ENCODE measurements around the gene LAMTOR2. TPM values are rescaled to one million over a fixed set of nuclear protein-coding genes. Genes with fewer than 3 reads are reported as not detected.
A peak's percentile ranks its signal among the peaks of the same experiment; 100 is the strongest.

The LAMTOR2 gene
- total and polyA plus RNA-seq, 9 of the 15 experiments (the other 6 are each of a cell fraction or from before 2014, with no cell fraction given): 39.0 to 161 (median 74.6) TPM

- no peak for TF ChIP-seq SRSF1 (IDR thresholded peaks at IDR 0.05; ENCODE audit: low read depth, low read length)
- TF ChIP-seq BDP1 (IDR thresholded peaks at IDR 0.05; ENCODE audit: insufficient read depth, insufficient read length): no peak
- TF ChIP-seq EP400 (IDR thresholded peaks at IDR 0.05): peak; percentile 55; the same call in 1 of the 2 replicates
- TF ChIP-seq MAX (CRISPR knock-in tag; IDR thresholded peaks at IDR 0.05): peak; percentile 59; the same call in 1 of the 2 replicates
- peak; percentile 64 for TF ChIP-seq CXXC5 (CRISPR knock-in tag; IDR thresholded peaks at IDR 0.05)
- TF ChIP-seq SMARCE1 (IDR thresholded peaks at IDR 0.05): no peak
- no peak for TF ChIP-seq DPF2 (IDR thresholded peaks at IDR 0.05)
- TF ChIP-seq CHD2 (IDR thresholded peaks at IDR 0.05; ENCODE audit: low read depth, low read length): no peak
- TF ChIP-seq MYC (IDR thresholded peaks at IDR 0.05; ENCODE audit: low read depth, low read length): peak; percentile 84
- no peak for TF ChIP-seq MYC (CRISPR knock-in tag; IDR thresholded peaks at IDR 0.05; ENCODE audit: borderline replicate concordance, low read depth)
- no peak for TF ChIP-seq CBFA2T2 (conservative IDR thresholded peaks at IDR 0.05)
- no peak for TF ChIP-seq ZNF445 (CRISPR knock-in tag; IDR thresholded peaks at IDR 0.05; ENCODE audit: low read depth)
- TF ChIP-seq TSC22D4 (tag; IDR thresholded peaks at IDR 0.05): no peak
- TF ChIP-seq TEAD1 (CRISPR knock-in tag; IDR thresholded peaks at IDR 0.05): peak in 1 of 2 experiments; percentile 76; a peak in 1 of 4 replicates
- no peak for TF ChIP-seq ATF1 (CRISPR knock-in tag; IDR thresholded peaks at IDR 0.05)
- TF ChIP-seq ATF1 (tag; IDR thresholded peaks at IDR 0.05): peak; percentile 62; the same call in 1 of the 2 replicates
- peak; percentile 83 to 94 for TF ChIP-seq MAZ (CRISPR knock-in tag; conservative IDR thresholded peaks at IDR 0.05 in 1 of 2, IDR thresholded peaks at IDR 0.05 in 1 of 2)
- TF ChIP-seq FOXK2 (conservative IDR thresholded peaks at IDR 0.05 in 1 of 2, IDR thresholded peaks at IDR 0.05 in 1 of 2; ENCODE audit: low read depth in 2 of 2): peak in 1 of 2 experiments; percentile 55; a peak in 1 of 4 replicates
- 0 out of 2 replicates have a peak, but pooled peaks have one; percentile 54 for TF ChIP-seq ATF6 (CRISPR knock-in tag; IDR thresholded peaks at IDR 0.05)
- no peak for TF ChIP-seq ZNF511 (CRISPR knock-in tag; IDR thresholded peaks at IDR 0.05)
- peak; percentile 18; the same call in 1 of the 2 replicates for TF ChIP-seq CTBP1 (IDR thresholded peaks at IDR 0.05; ENCODE audit: borderline replicate concordance)
- peak; percentile 24; the same call in 1 of the 2 replicates for TF ChIP-seq TEAD4 (IDR thresholded peaks at IDR 0.05; ENCODE audit: low read length)
- TF ChIP-seq TEAD4 (CRISPR knock-in tag; IDR thresholded peaks at IDR 0.05; ENCODE audit: borderline replicate concordance): no peak
- 0 out of 2 replicates have a peak, but pooled peaks have one; percentile 59 for TF ChIP-seq NKRF (IDR thresholded peaks at IDR 0.05; ENCODE audit: borderline replicate concordance)
- TF ChIP-seq NR2C2 (CRISPR knock-in tag; IDR thresholded peaks at IDR 0.05): no peak
- peak; percentile 89 for TF ChIP-seq NR2C2 (tag; IDR thresholded peaks at IDR 0.05)
These were observed 27.9 kb downstream of the LAMTOR2 start, which contains the start of gene MEX3A (continued) for GRCh38 chr1:156082309-156083091.
